HCT116 (cell line): ENCODE measurements around the gene MICALL2.

Experiments
- FOSL1 ChIP-seq: IDR thresholded peaks from 2 replicates; pipeline ENCODE4 v1.6.1; 2012; ENCODE audit warnings: low read depth
- JUND ChIP-seq: IDR thresholded peaks from 2 replicates; pipeline ENCODE4 v1.6.1; 2012
- TF ChIP-seq, protein P1 (sequence below), 3 experiments: fragments of 200-600 bp in 1 of 3; sonication (generic) in 1 of 3; IDR thresholded peaks in 2 of 3; conservative IDR thresholded peaks in 1 of 3; 2 replicates each; pipeline ENCODE4 v1.5.1; 2012 to 2017; ENCODE audit warnings: low read depth in 2 of 3, low read length in 2 of 3, antibody characterized with exemption in 1 of 3, borderline replicate concordance in 1 of 3, control low read depth in 1 of 3, mild to moderate bottlenecking in 1 of 3, mixed read lengths in 1 of 3, mixed run types in 1 of 3, moderate library complexity in 1 of 3; ENCODE audit not compliant: insufficient read depth in 1 of 3

DNA sequence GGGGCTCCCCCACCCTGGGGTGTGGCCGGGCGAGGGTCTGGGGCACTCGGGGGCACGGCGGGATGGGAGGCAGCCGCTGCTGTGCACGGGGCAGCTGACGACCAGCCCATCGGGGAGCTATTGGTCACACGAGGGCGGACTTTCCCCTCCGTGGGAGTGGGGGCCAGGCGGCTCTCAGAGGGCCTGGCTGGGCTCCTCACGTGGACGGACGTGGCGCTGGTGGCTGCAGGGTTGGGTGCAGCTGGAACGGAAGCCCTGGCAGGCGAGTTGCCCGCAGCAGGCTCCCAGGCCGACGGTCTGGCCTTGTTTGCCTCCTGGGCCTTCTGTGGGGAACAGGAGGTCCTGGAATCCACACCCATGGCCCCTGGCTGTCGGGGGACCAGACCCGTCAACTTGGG lies 14.3 kb downstream of the MICALL2 start:
- TF ChIP-seq FOSL1: no peak
- TF ChIP-seq, protein P1, sequence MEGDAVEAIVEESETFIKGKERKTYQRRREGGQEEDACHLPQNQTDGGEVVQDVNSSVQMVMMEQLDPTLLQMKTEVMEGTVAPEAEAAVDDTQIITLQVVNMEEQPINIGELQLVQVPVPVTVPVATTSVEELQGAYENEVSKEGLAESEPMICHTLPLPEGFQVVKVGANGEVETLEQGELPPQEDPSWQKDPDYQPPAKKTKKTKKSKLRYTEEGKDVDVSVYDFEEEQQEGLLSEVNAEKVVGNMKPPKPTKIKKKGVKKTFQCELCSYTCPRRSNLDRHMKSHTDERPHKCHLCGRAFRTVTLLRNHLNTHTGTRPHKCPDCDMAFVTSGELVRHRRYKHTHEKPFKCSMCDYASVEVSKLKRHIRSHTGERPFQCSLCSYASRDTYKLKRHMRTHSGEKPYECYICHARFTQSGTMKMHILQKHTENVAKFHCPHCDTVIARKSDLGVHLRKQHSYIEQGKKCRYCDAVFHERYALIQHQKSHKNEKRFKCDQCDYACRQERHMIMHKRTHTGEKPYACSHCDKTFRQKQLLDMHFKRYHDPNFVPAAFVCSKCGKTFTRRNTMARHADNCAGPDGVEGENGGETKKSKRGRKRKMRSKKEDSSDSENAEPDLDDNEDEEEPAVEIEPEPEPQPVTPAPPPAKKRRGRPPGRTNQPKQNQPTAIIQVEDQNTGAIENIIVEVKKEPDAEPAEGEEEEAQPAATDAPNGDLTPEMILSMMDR (IDR thresholded peaks at IDR 0.05 in 2 of 3, conservative IDR thresholded peaks at IDR 0.05 in 1 of 3; ENCODE audit: borderline replicate concordance in 1 of 3, insufficient read depth in 1 of 3, low read depth in 2 of 3, low read length in 2 of 3): no peak
- no peak for TF ChIP-seq JUND
